Neuronal stem cell (in vitro differentiated cells): Measurements from ENCODE around the gene TMEM37.

Experiments
- DNase-seq: peaks from one replicate; pipeline ENCODE4 v3.0.0-alpha.2; 2013; ENCODE audit warnings: low spot score
- H2AFZ ChIP-seq: one replicate; pipeline ENCODE4 v1.6.1; 2013; ENCODE audit warnings: mild to moderate bottlenecking, low read length, inconsistent platforms
- H2AK5ac ChIP-seq: 2 replicates; pipeline ENCODE4 v1.6.1; 2013; ENCODE audit warnings: low read depth, mild to moderate bottlenecking, inconsistent platforms, low read length, moderate library complexity, mixed read lengths
- H2BK120ac ChIP-seq: 2 replicates; pipeline ENCODE4 v1.6.1; 2013; ENCODE audit warnings: low read depth, mild to moderate bottlenecking, inconsistent platforms, low read length, moderate library complexity, mixed read lengths
- H2BK12ac ChIP-seq: one replicate; pipeline ENCODE4 v1.6.1; 2013; ENCODE audit warnings: low read length, inconsistent platforms
- H2BK15ac ChIP-seq: 2 replicates; pipeline ENCODE4 v1.6.1; 2013; ENCODE audit warnings: mild to moderate bottlenecking, low read length, inconsistent platforms, mixed read lengths
- H2BK5ac ChIP-seq: one replicate; pipeline ENCODE4 v1.6.1; 2013; ENCODE audit warnings: inconsistent platforms, mild to moderate bottlenecking, low read length, moderate library complexity
- H3K14ac ChIP-seq: one replicate; pipeline ENCODE4 v1.6.1; 2013; ENCODE audit warnings: low read length, inconsistent platforms
- H3K18ac ChIP-seq: 2 replicates; pipeline ENCODE4 v1.6.1; 2013; ENCODE audit warnings: low read length, inconsistent platforms
- H3K23ac ChIP-seq: 2 replicates; pipeline ENCODE4 v1.6.1; 2013; ENCODE audit warnings: low read depth, mild to moderate bottlenecking, mixed read lengths, low read length, inconsistent platforms; ENCODE audit not compliant: poor library complexity
- H3K27ac ChIP-seq: replicated peaks from 3 replicates; pipeline ENCODE4 v1.5.1; 2013; ENCODE audit warnings: low read length, inconsistent platforms
- H3K27me3 ChIP-seq, 3 experiments: 2 replicates each; pipeline ENCODE4 v1.6.1; 2013; ENCODE audit warnings: low read length in 3 of 3, mild to moderate bottlenecking in 2 of 3, inconsistent platforms in 1 of 3, low read depth in 1 of 3, mixed read lengths in 1 of 3, moderate library complexity in 1 of 3; ENCODE audit not compliant: control insufficient read depth in 3 of 3, insufficient read depth in 3 of 3
- H3K36me3 ChIP-seq, 2 donors: replicated peaks in 1 of 2; 2 replicates each; pipeline ENCODE4 v1.6.1; 2013; ENCODE audit warnings: low read length in 2 of 2; ENCODE audit not compliant: control insufficient read depth in 2 of 2, insufficient read depth in 2 of 2
- H3K4ac ChIP-seq: 2 replicates; pipeline ENCODE4 v1.6.1; 2013; ENCODE audit warnings: inconsistent platforms, mild to moderate bottlenecking, low read length, moderate library complexity
- H3K4me1 ChIP-seq, 2 donors: 1 replicate in 1 of 2; 2 replicates in 1 of 2; pipeline ENCODE4 v1.6.1; 2013; ENCODE audit warnings: low read length in 2 of 2, low read depth in 1 of 2; ENCODE audit not compliant: control insufficient read depth in 2 of 2, insufficient read depth in 1 of 2
- H3K4me2 ChIP-seq: one replicate; pipeline ENCODE4 v1.6.1; 2013; ENCODE audit warnings: mild to moderate bottlenecking, low read length, inconsistent platforms; ENCODE audit not compliant: insufficient read depth, poor library complexity, severe bottlenecking
- H3K4me3 ChIP-seq, 2 donors: 2 replicates each; pipeline ENCODE4 v1.5.1; 2013; ENCODE audit warnings: low read length in 2 of 2, mild to moderate bottlenecking in 2 of 2, inconsistent platforms in 1 of 2, moderate library complexity in 1 of 2
- H3K79me1 ChIP-seq: one replicate; pipeline ENCODE4 v1.6.1; 2013; ENCODE audit warnings: low read depth, mild to moderate bottlenecking, inconsistent platforms, low read length, moderate library complexity
- H3K9ac ChIP-seq: one replicate; pipeline ENCODE4 v1.6.1; 2013; ENCODE audit warnings: mild to moderate bottlenecking, low read depth, low read length, inconsistent platforms; ENCODE audit not compliant: poor library complexity
- H3K9me3 ChIP-seq, 2 donors: replicated peaks in 1 of 2; 2 replicates each; pipeline versions ENCODE3 to v1.6.1; 2013; ENCODE audit warnings: low read length in 2 of 2, mild to moderate bottlenecking in 2 of 2, inconsistent platforms in 1 of 2, low read depth in 1 of 2, mixed read lengths in 1 of 2, moderate library complexity in 1 of 2; ENCODE audit not compliant: control insufficient read depth in 2 of 2, insufficient read depth in 1 of 2
- H4K8ac ChIP-seq: one replicate; pipeline ENCODE4 v1.6.1; 2013; ENCODE audit warnings: low read depth, mild to moderate bottlenecking, inconsistent platforms, low read length, moderate library complexity
- H4K91ac ChIP-seq: one replicate; pipeline ENCODE4 v1.6.1; 2013; ENCODE audit warnings: low read length, low read depth, mild to moderate bottlenecking, inconsistent platforms; ENCODE audit not compliant: poor library complexity
- WGBS, 2 donors: extraction: QIAGEN DNeasy Blood & Tissue Kit; methylation state at CpG; one replicate each; pipeline ENCODE4 v1.1.7; 2013; ENCODE audit warnings: missing lambda C conversion rate in 2 of 2, mixed read lengths in 1 of 2; ENCODE audit not compliant: insufficient read length in 2 of 2, insufficient replicate concordance in 1 of 2; ENCODE audit errors: extremely low coverage in 2 of 2; 5-methylcytosine and 5-hydroxymethylcytosine counted together

Gene TMEM37

GRCh38 chr2:119474371-119475224 lies 42.9 kb downstream of the TMEM37 start:
- Histone ChIP-seq H3K27ac (no peak overlapping the region), H3K14ac (no peak overlapping the region), H2BK15ac (peak overlapping the region; percentile 20), H4K91ac (no peak overlapping the region), H3K9ac (no peak overlapping the region), H2AK5ac (peak overlapping the region; percentile 6), H4K8ac (no peak overlapping the region), H2AFZ (no peak overlapping the region), H3K4ac (no peak overlapping the region), H3K36me3 (no peaks in the 10 kb centered on the region), H2BK120ac (no peak overlapping the region), H3K4me3 (no peak overlapping the region), H2BK5ac (no peak overlapping the region), H3K79me1 (no peaks in the 10 kb centered on the region), H2BK12ac (no peak overlapping the region), H3K27me3 (peaks cover 0 to 16% (median 0%) of the 10 kb centered on the region in 3 experiments), H3K4me2 (no peak overlapping the region), H3K23ac (no peak overlapping the region), H3K9me3 (no peaks in the 10 kb centered on the region), H3K18ac (peak overlapping the region; percentile 20), H3K4me1 (peaks cover 0 to 6% of the 10 kb centered on the region in 2 donors)
- DNase-seq, result no peak
- no CpG with 5 or more reads among the region's 17 CpGs for WGBS, 2 donors

DNA sequence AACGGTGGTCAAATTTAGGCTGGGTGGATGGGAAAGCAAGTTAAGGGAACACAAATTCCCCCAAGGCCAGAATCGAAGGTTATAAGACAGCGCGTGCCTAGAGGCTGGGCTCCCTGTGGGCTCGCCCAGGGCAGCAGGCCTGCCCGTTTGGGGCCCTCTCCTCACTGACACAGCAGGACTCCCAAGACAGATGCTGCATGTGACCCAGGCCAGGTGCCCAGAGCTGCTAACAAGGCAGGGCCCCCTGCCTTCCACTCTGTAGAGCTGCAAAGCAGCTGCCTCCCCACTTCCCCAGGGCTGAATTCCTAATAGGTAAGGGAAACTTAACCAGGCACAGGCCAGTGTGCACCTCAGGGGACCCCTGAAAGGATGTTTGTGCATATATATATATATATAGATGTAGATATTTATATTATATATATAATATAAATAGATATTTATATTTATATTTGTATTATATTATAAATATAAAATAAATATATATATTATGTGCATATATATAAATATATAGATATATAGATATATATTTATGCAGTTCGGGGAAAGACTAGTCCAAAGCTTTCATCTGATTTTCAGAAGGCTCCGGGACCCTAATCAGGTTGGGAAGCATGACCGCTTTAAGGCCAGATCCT lies 43.7 kb downstream of the TMEM37 start:
- Histone ChIP-seq H3K23ac (no peak overlapping the region), H3K4ac (no peak overlapping the region), H3K4me2 (no peak overlapping the region), H2BK12ac (no peak overlapping the region), H3K27me3 (peaks cover 0 to 19% (median 0%) of the 10 kb centered on the region in 3 experiments), H4K91ac (no peak overlapping the region), H3K4me3 (no peak overlapping the region), H3K14ac (no peak overlapping the region), H3K9me3 (no peaks in the 10 kb centered on the region), H3K18ac (no peak overlapping the region), H3K9ac (no peak overlapping the region), H3K27ac (no peak overlapping the region), H2BK15ac (no peak overlapping the region), H3K79me1 (no peaks in the 10 kb centered on the region), H2AFZ (no peak overlapping the region), H2AK5ac (no peak overlapping the region), H4K8ac (no peak overlapping the region), H3K4me1 (peaks cover 0 to 6% of the 10 kb centered on the region in 2 donors), H2BK120ac (no peak overlapping the region), H2BK5ac (no peak overlapping the region), H3K36me3 (no peaks in the 10 kb centered on the region)
- DNase-seq, result no peak
- WGBS, 2 donors, result no CpG with 5 or more reads among the region's 9 CpGs

- no peak overlapping the region for H2BK120ac ChIP-seq
- no peak overlapping the region for H2BK5ac ChIP-seq
- peak overlapping the region; percentile 56 for H2AFZ ChIP-seq
- H2BK15ac ChIP-seq, result no peak overlapping the region
- no peaks in the 10 kb centered on the region for H3K79me1 ChIP-seq
- no peak overlapping the region for H3K14ac ChIP-seq
- H3K4me2 ChIP-seq, result no peak overlapping the region
- H4K91ac ChIP-seq, result no peak overlapping the region
- no peak overlapping the region for H2AK5ac ChIP-seq
- no peaks in the 10 kb centered on the region for H3K9me3 ChIP-seq
- no peak overlapping the region for H3K27ac ChIP-seq
- no peak overlapping the region for H3K4ac ChIP-seq
- no peak overlapping the region for H3K18ac ChIP-seq
- no CpG with 5 or more reads among the region's 6 CpGs for WGBS, 2 donors
- peaks cover 0 to 20% (median 0%) of the 10 kb centered on the region in 3 experiments for H3K27me3 ChIP-seq
- no peak overlapping the region for H3K4me3 ChIP-seq
- H3K36me3 ChIP-seq, result no peaks in the 10 kb centered on the region
- peaks cover 0 to 6% of the 10 kb centered on the region in 2 donors for H3K4me1 ChIP-seq
- no peak for DNase-seq
- no peak overlapping the region for H4K8ac ChIP-seq
- H2BK12ac ChIP-seq, result no peak overlapping the region
- no peak overlapping the region for H3K23ac ChIP-seq
- H3K9ac ChIP-seq, result no peak overlapping the region
Observed at GRCh38 chr2:119475857-119476244, 44.2 kb downstream of the TMEM37 start.
